Measurements from ENCODE around the gene PSMD1. TPM values are rescaled to one million over a fixed set of nuclear protein-coding genes. Genes with fewer than 3 reads are reported as not detected.

The PSMD1 gene
- total RNA-seq, 4 donors from 2014 or later, result 53.9 to 86.9 (median 64.4) TPM

GRCh38 chr2:231028889-231029288 is 27.8 kb upstream of the PSMD1 start:
- TF ChIP-seq CTCF (IDR thresholded peaks at IDR 0.05; ENCODE audit: low read depth), result no peak

- TF ChIP-seq CTCF (IDR thresholded peaks at IDR 0.05; ENCODE audit: low read depth), result no peak
Observed at GRCh38 chr2:231029563-231029962, 27.1 kb upstream of the PSMD1 start.

- TF ChIP-seq CTCF (IDR thresholded peaks at IDR 0.05; ENCODE audit: low read depth), result no peak
Observed at GRCh38 chr2:231030725-231031124, 25.9 kb upstream of the PSMD1 start.

- no peak for TF ChIP-seq CTCF (IDR thresholded peaks at IDR 0.05; ENCODE audit: low read depth)
Observed at GRCh38 chr2:231032575-231033140, 24.0 kb upstream of the PSMD1 start.

- TF ChIP-seq CTCF (IDR thresholded peaks at IDR 0.05; ENCODE audit: low read depth), result no peak
Observed at GRCh38 chr2:231033147-231034132, 23.2 kb upstream of the PSMD1 start.

- TF ChIP-seq CTCF (IDR thresholded peaks at IDR 0.05; ENCODE audit: low read depth), result no peak
Observed at GRCh38 chr2:231034291-231034882, 22.3 kb upstream of the PSMD1 start.

- TF ChIP-seq CTCF (IDR thresholded peaks at IDR 0.05; ENCODE audit: low read depth), result no peak
Observed at GRCh38 chr2:231036131-231036530, 20.5 kb upstream of the PSMD1 start.
